Panc1 (cell line): ENCODE data around the gene CDH3. TPM values are rescaled to one million over a fixed set of nuclear protein-coding genes. Genes with fewer than 3 reads are reported as not detected.

ENCODE experiments used
- ATAC-seq: fragments of 200-7000 bp; cut with Tn5 transposase; 2 replicates; pipeline ENCODE4 v1.9.1; 2020; ENCODE audit warnings: mild to moderate bottlenecking, moderate library complexity
- BruUV-seq: library from RNA; stranded (reverse); fragments of 400-500 nt; replicated peaks from 2 replicates; lab custom pipeline; 2021; lab: Mats Ljungman, UMichigan
- CTCF ChIA-PET: fragments of 300-600 bp; sonication (Branson Sonifier 250); formaldehyde crosslinking; loops from one replicate; lab custom pipeline; 2022; ENCODE audit warnings: antibody characterized with exemption; lab: Charles Lee
- POLR2A ChIA-PET: fragments of 300-600 bp; sonication (Branson Sonifier 250); formaldehyde crosslinking; loops from one replicate; lab custom pipeline; 2022; ENCODE audit warnings: antibody characterized with exemption; lab: Charles Lee
- DNase-seq: peaks from one replicate; pipeline ENCODE4 v3.0.0-alpha.2; 2010; ENCODE audit warnings: low read depth, low spot score
- H3K27ac ChIP-seq: 2 replicates; pipeline ENCODE4 v1.5.1; 2011; ENCODE audit warnings: mild to moderate bottlenecking, low read length, inconsistent platforms
- H3K27me3 ChIP-seq: fragments of 200-500 bp; sonication (Bioruptor generic); 2 replicates; pipeline ENCODE4 v1.6.0; 2014; ENCODE audit warnings: low read length, inconsistent platforms; ENCODE audit not compliant: control insufficient read depth, insufficient read depth
- H3K36me3 ChIP-seq: fragments of 200-500 bp; sonication (Bioruptor generic); 2 replicates; pipeline ENCODE4 v1.5.1; 2014; ENCODE audit warnings: inconsistent platforms, mild to moderate bottlenecking, low read length, moderate library complexity; ENCODE audit not compliant: control insufficient read depth, insufficient read depth
- H3K4me1 ChIP-seq: 2 replicates; pipeline ENCODE4 v1.5.1; 2011; ENCODE audit warnings: inconsistent platforms, mild to moderate bottlenecking, low read length, moderate library complexity; ENCODE audit not compliant: control insufficient read depth, insufficient read depth
- H3K4me3 ChIP-seq, 2 experiments: 2 replicates each; pipeline ENCODE4 v1.5.1; 2011 to 2012; ENCODE audit warnings: low read depth in 2 of 2, low read length in 2 of 2, mild to moderate bottlenecking in 2 of 2, inconsistent platforms in 1 of 2, moderate library complexity in 1 of 2
- H3K9me3 ChIP-seq: fragments of 200-500 bp; sonication (Bioruptor generic); 2 replicates; pipeline ENCODE4 v1.5.1; 2014; ENCODE audit warnings: low read depth, mild to moderate bottlenecking, inconsistent platforms, low read length, moderate library complexity; ENCODE audit not compliant: control insufficient read depth, insufficient read depth
- POLR2AphosphoS5 ChIP-seq: IDR thresholded peaks from 2 replicates; pipeline ENCODE4 v1.6.1; 2012; ENCODE audit warnings: mild to moderate bottlenecking, low read depth, low read length, moderate library complexity
- REST ChIP-seq, 2 experiments: IDR thresholded peaks; 2 replicates each; pipeline ENCODE4 v1.6.1; 2011 to 2012; ENCODE audit warnings: low read depth in 2 of 2, control low read depth in 1 of 2, low read length in 1 of 2, mild to moderate bottlenecking in 1 of 2, moderate library complexity in 1 of 2; ENCODE audit not compliant: insufficient read depth in 1 of 2
- SIN3A ChIP-seq: IDR thresholded peaks from 2 replicates; pipeline ENCODE4 v1.6.1; 2012; ENCODE audit warnings: low read depth, mild to moderate bottlenecking, low read length, moderate library complexity, borderline replicate concordance; ENCODE audit not compliant: insufficient read depth
- TCF7L2 ChIP-seq: IDR thresholded peaks from 2 replicates; pipeline ENCODE4 v1.6.1; 2011; ENCODE audit warnings: mild to moderate bottlenecking, low read depth, low read length, inconsistent platforms
- in situ Hi-C: cut with HindIII; loops from 2 replicates; pipeline ENCODE4 v1.10.0; 2016; ENCODE audit warnings: low sequenced_read_pairs, low pct_unique_long_range_greater_than_20kb
- intact Hi-C: fragments of 100-400 bp; cut with micrococcal nuclease; formaldehyde crosslinking; loops from one replicate; pipeline ENCODE4 v1.10.0; 2022; ENCODE audit not compliant: unreplicated experiment
- total RNA-seq: library from RNA; stranded (reverse); gene quantifications from one replicate; pipeline ENCODE4 v1.2.1, GENCODE V29; 2021; ENCODE audit not compliant: unreplicated experiment
- TF ChIP-seq, protein P1 (sequence below): fragments of 450-650 bp; IDR thresholded peaks from 2 replicates; pipeline ENCODE4 v1.5.1; 2017; ENCODE audit warnings: mild to moderate bottlenecking

CDH3 gene
- total RNA-seq, 1 experiment from 2014 or later: 16.7 TPM

- CTCF ChIA-PET: no interaction called here
- Histone ChIP-seq H3K27me3 (no peaks in the 10 kb centered on the region), H3K9me3 (no peaks in the 10 kb centered on the region), H3K4me1 (no peaks in the 10 kb centered on the region), H3K36me3 (no peaks in the 10 kb centered on the region), H3K4me3 (no peak overlapping the region), H3K27ac (no peak overlapping the region)
- POLR2A ChIA-PET: no interaction called here
- intact Hi-C loops: loop anchor here (10.0 kb wide), 1 partner anchor 92 kb away; no protein-coding TSS in a partner anchor
- in situ Hi-C loops: no loop called here
- no peak for DNase-seq
- no TSS peak for BruUV-seq
- no peak for TF ChIP-seq POLR2AphosphoS5
- no peak for TF ChIP-seq TCF7L2
- TF ChIP-seq SIN3A: no peak
- no peak for TF ChIP-seq REST (IDR thresholded peaks at IDR 0.05; ENCODE audit: insufficient read depth in 1 of 2, low read depth in 2 of 2, low read length in 1 of 2)
- TF ChIP-seq, protein P1, sequence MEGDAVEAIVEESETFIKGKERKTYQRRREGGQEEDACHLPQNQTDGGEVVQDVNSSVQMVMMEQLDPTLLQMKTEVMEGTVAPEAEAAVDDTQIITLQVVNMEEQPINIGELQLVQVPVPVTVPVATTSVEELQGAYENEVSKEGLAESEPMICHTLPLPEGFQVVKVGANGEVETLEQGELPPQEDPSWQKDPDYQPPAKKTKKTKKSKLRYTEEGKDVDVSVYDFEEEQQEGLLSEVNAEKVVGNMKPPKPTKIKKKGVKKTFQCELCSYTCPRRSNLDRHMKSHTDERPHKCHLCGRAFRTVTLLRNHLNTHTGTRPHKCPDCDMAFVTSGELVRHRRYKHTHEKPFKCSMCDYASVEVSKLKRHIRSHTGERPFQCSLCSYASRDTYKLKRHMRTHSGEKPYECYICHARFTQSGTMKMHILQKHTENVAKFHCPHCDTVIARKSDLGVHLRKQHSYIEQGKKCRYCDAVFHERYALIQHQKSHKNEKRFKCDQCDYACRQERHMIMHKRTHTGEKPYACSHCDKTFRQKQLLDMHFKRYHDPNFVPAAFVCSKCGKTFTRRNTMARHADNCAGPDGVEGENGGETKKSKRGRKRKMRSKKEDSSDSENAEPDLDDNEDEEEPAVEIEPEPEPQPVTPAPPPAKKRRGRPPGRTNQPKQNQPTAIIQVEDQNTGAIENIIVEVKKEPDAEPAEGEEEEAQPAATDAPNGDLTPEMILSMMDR: no peak
- ATAC-seq: no peak
Measured at GRCh38 chr16:68686905-68687304, 41.8 kb downstream of the CDH3 start.

DNA sequence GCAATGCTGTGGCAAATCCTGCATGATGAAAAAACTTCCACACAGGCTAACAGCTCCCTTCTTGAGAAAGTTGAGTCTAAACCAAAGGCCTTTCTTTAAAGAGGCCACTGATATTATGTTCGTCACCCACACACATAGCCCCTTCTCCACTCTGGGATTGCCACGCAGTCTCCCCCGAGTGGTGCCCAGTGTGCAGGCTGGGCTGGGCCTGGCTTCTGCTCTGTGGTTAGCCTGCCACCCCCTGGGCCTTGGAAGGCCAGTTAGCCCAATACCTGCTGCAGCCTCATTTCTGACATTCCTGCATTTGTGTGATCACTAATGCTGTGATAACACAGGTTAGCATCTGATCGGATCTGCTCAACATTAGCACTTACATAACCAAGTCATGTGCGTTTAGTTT lies 44.8 kb downstream of the CDH3 start:
- Histone ChIP-seq H3K27me3 (no peaks in the 10 kb centered on the region), H3K27ac (no peak overlapping the region), H3K4me1 (no peaks in the 10 kb centered on the region), H3K9me3 (no peaks in the 10 kb centered on the region), H3K36me3 (no peaks in the 10 kb centered on the region), H3K4me3 (no peak overlapping the region)
- in situ Hi-C loops: no loop called here
- TF ChIP-seq, protein P1: no peak
- no peak for TF ChIP-seq POLR2AphosphoS5
- TF ChIP-seq REST (IDR thresholded peaks at IDR 0.05; ENCODE audit: insufficient read depth in 1 of 2, low read depth in 2 of 2, low read length in 1 of 2): no peak
- no peak for TF ChIP-seq TCF7L2
- TF ChIP-seq SIN3A: no peak
- peak; percentile 34; the same call in 1 of the 2 replicates for ATAC-seq
- no peak for DNase-seq
- ChIA-PET CTCF (no interaction called here), POLR2A (interaction anchor here (0.6 to 0.7 kb wide), 3 partner anchors 30 to 1763 kb away, joined by 5 to 11 read pairs (median 6); no protein-coding TSS in a partner anchor)
- intact Hi-C loops: loop anchor here (10.0 kb wide), 1 partner anchor 95 kb away; no protein-coding TSS in a partner anchor
- BruUV-seq: no TSS peak
